T-helper 2 cell treated with Interferon-gamma antibody and Interleukin-4, amounts not matched to agents 5 μg/mL and 100 μg/mL, for 36 hours (primary cell): ENCODE data around the gene HHAT.

Experiments
- DNase-seq: peaks from one replicate; pipeline ENCODE4 v3.0.0; 2021; ENCODE audit warnings: low spot score
- H3K27ac Mint-ChIP-seq: one replicate; pipeline ENCODE4 v1.8.0; 2021; ENCODE audit warnings: mild to moderate bottlenecking, mixed read lengths
- H3K27me3 Mint-ChIP-seq: one replicate; pipeline ENCODE4 v1.8.0; 2021; ENCODE audit warnings: low read depth, mixed read lengths
- H3K36me3 Mint-ChIP-seq: one replicate; pipeline ENCODE4 v1.8.0; 2021; ENCODE audit warnings: low read depth, mixed read lengths
- H3K4me1 Mint-ChIP-seq: one replicate; pipeline ENCODE4 v1.8.0; 2021; ENCODE audit warnings: low read depth, mixed read lengths
- H3K4me3 Mint-ChIP-seq: one replicate; pipeline ENCODE4 v1.8.0; 2022; ENCODE audit warnings: mild to moderate bottlenecking, moderate library complexity, mixed read lengths
- H3K9me3 Mint-ChIP-seq: one replicate; pipeline ENCODE4 v1.8.0; 2021; ENCODE audit warnings: mixed read lengths

The HHAT gene

GRCh38 chr1:210684466-210685294 is 356.0 kb downstream of the HHAT start:
- Mint-ChIP-seq H3K4me1 (peaks cover 5% of the 10 kb centered on the region), H3K36me3 (no peaks in the 10 kb centered on the region), H3K27ac (no peak overlapping the region), H3K4me3 (no peak overlapping the region), H3K27me3 (peaks cover 2% of the 10 kb centered on the region), H3K9me3 (no peaks in the 10 kb centered on the region)
- no peak for DNase-seq

GRCh38 chr1:210685295-210685650 is 356.6 kb downstream of the HHAT start:
- no peaks in the 10 kb centered on the region for H3K9me3 Mint-ChIP-seq
- no peak for DNase-seq
- H3K27ac Mint-ChIP-seq: no peak overlapping the region
- peaks cover 2% of the 10 kb centered on the region for H3K27me3 Mint-ChIP-seq
- no peak overlapping the region for H3K4me3 Mint-ChIP-seq
- H3K36me3 Mint-ChIP-seq: no peaks in the 10 kb centered on the region
- H3K4me1 Mint-ChIP-seq: peaks cover 5% of the 10 kb centered on the region

- peaks cover 5% of the 10 kb centered on the region for H3K4me1 Mint-ChIP-seq
- no peak overlapping the region for H3K4me3 Mint-ChIP-seq
- H3K9me3 Mint-ChIP-seq: no peaks in the 10 kb centered on the region
- H3K27ac Mint-ChIP-seq: no peak overlapping the region
- DNase-seq: no peak
- peaks cover 7% of the 10 kb centered on the region for H3K27me3 Mint-ChIP-seq
- H3K36me3 Mint-ChIP-seq: no peaks in the 10 kb centered on the region
Observed at GRCh38 chr1:210686841-210687240, 358.1 kb downstream of the HHAT start.

- H3K4me3 Mint-ChIP-seq: no peak overlapping the region
- no peaks in the 10 kb centered on the region for H3K9me3 Mint-ChIP-seq
- H3K36me3 Mint-ChIP-seq: no peaks in the 10 kb centered on the region
- peaks cover 8% of the 10 kb centered on the region for H3K4me1 Mint-ChIP-seq
- DNase-seq: no peak
- H3K27ac Mint-ChIP-seq: no peak overlapping the region
- H3K27me3 Mint-ChIP-seq: peaks cover 7% of the 10 kb centered on the region
Observed at GRCh38 chr1:210687582-210688279, 359.0 kb downstream of the HHAT start.

- Mint-ChIP-seq H3K4me1 (peaks cover 12% of the 10 kb centered on the region), H3K27ac (no peak overlapping the region), H3K9me3 (no peaks in the 10 kb centered on the region), H3K4me3 (no peak overlapping the region), H3K36me3 (no peaks in the 10 kb centered on the region), H3K27me3 (peaks cover 7% of the 10 kb centered on the region)
- no peak for DNase-seq
Observed at GRCh38 chr1:210688512-210689234, 360.0 kb downstream of the HHAT start.

- Mint-ChIP-seq H3K36me3 (no peaks in the 10 kb centered on the region), H3K27me3 (peaks cover 12% of the 10 kb centered on the region), H3K9me3 (no peaks in the 10 kb centered on the region), H3K27ac (no peak overlapping the region), H3K4me1 (peaks cover 12% of the 10 kb centered on the region), H3K4me3 (no peak overlapping the region)
- DNase-seq: no peak
Observed at GRCh38 chr1:210689826-210690225, 361.1 kb downstream of the HHAT start.

- H3K4me3 Mint-ChIP-seq: no peak overlapping the region
- no peak for DNase-seq
- no peaks in the 10 kb centered on the region for H3K9me3 Mint-ChIP-seq
- H3K36me3 Mint-ChIP-seq: no peaks in the 10 kb centered on the region
- H3K4me1 Mint-ChIP-seq: peaks cover 12% of the 10 kb centered on the region
- no peak overlapping the region for H3K27ac Mint-ChIP-seq
- H3K27me3 Mint-ChIP-seq: peaks cover 12% of the 10 kb centered on the region
Observed at GRCh38 chr1:210690236-210690635, 361.5 kb downstream of the HHAT start.

GRCh38 chr1:210691039-210691610 is 362.4 kb downstream of the HHAT start:
- Mint-ChIP-seq H3K36me3 (no peaks in the 10 kb centered on the region), H3K4me3 (no peak overlapping the region), H3K27ac (no peak overlapping the region), H3K27me3 (peaks cover 13% of the 10 kb centered on the region), H3K4me1 (peaks cover 12% of the 10 kb centered on the region), H3K9me3 (no peaks in the 10 kb centered on the region)
- no peak for DNase-seq

- H3K36me3 Mint-ChIP-seq: no peaks in the 10 kb centered on the region
- no peaks in the 10 kb centered on the region for H3K9me3 Mint-ChIP-seq
- no peak overlapping the region for H3K27ac Mint-ChIP-seq
- peaks cover 22% of the 10 kb centered on the region for H3K4me1 Mint-ChIP-seq
- no peak overlapping the region for H3K4me3 Mint-ChIP-seq
- DNase-seq: no peak
- H3K27me3 Mint-ChIP-seq: peaks cover 15% of the 10 kb centered on the region
Observed at GRCh38 chr1:210692796-210693195, 364.1 kb downstream of the HHAT start.

- H3K36me3 Mint-ChIP-seq: no peaks in the 10 kb centered on the region
- no peak overlapping the region for H3K27ac Mint-ChIP-seq
- H3K9me3 Mint-ChIP-seq: no peaks in the 10 kb centered on the region
- no peak for DNase-seq
- peaks cover 18% of the 10 kb centered on the region for H3K4me1 Mint-ChIP-seq
- peaks cover 30% of the 10 kb centered on the region for H3K27me3 Mint-ChIP-seq
- H3K4me3 Mint-ChIP-seq: no peak overlapping the region
Observed at GRCh38 chr1:210695026-210695425, 366.3 kb downstream of the HHAT start.

- no peaks in the 10 kb centered on the region for H3K9me3 Mint-ChIP-seq
- peak overlapping the region; percentile 31 for H3K4me3 Mint-ChIP-seq
- no peaks in the 10 kb centered on the region for H3K36me3 Mint-ChIP-seq
- peaks cover 33% of the 10 kb centered on the region for H3K27me3 Mint-ChIP-seq
- peaks cover 18% of the 10 kb centered on the region for H3K4me1 Mint-ChIP-seq
- peak; percentile 37 for DNase-seq
- no peak overlapping the region for H3K27ac Mint-ChIP-seq
Observed at GRCh38 chr1:210696709-210697108, 368.0 kb downstream of the HHAT start.

- Mint-ChIP-seq H3K9me3 (no peaks in the 10 kb centered on the region), H3K27ac (no peak overlapping the region), H3K27me3 (peaks cover 36% of the 10 kb centered on the region), H3K4me3 (no peak overlapping the region), H3K36me3 (no peaks in the 10 kb centered on the region), H3K4me1 (peaks cover 18% of the 10 kb centered on the region)
- DNase-seq: no peak
Observed at GRCh38 chr1:210697185-210697584, 368.5 kb downstream of the HHAT start.

GRCh38 chr1:210698661-210699060 is 370.0 kb downstream of the HHAT start:
- Mint-ChIP-seq H3K4me3 (no peak overlapping the region), H3K9me3 (no peaks in the 10 kb centered on the region), H3K27me3 (peaks cover 42% of the 10 kb centered on the region), H3K27ac (no peak overlapping the region), H3K36me3 (no peaks in the 10 kb centered on the region), H3K4me1 (peaks cover 11% of the 10 kb centered on the region)
- DNase-seq: no peak

- H3K27ac Mint-ChIP-seq: no peak overlapping the region
- no peaks in the 10 kb centered on the region for H3K9me3 Mint-ChIP-seq
- H3K4me1 Mint-ChIP-seq: peaks cover 11% of the 10 kb centered on the region
- DNase-seq: no peak
- peaks cover 39% of the 10 kb centered on the region for H3K27me3 Mint-ChIP-seq
- H3K36me3 Mint-ChIP-seq: no peaks in the 10 kb centered on the region
- no peak overlapping the region for H3K4me3 Mint-ChIP-seq
Observed at GRCh38 chr1:210700083-210700482, 371.4 kb downstream of the HHAT start.
